Neutrophil (primary cell): Measurements from ENCODE around the gene PPM1N.

Experiments used
- H3K27ac ChIP-seq: fragments of 200-600 bp; sonication (generic); 2 replicates; pipeline ENCODE4 v1.5.1; 2016; ENCODE audit warnings: mild to moderate bottlenecking, moderate library complexity
- H3K27me3 ChIP-seq: fragments of 200-600 bp; sonication (generic); 2 replicates; pipeline ENCODE4 v1.6.0; 2016; ENCODE audit warnings: mild to moderate bottlenecking
- H3K36me3 ChIP-seq: fragments of 200-600 bp; sonication (generic); 2 replicates; pipeline ENCODE4 v1.5.1; 2017
- H3K4me1 ChIP-seq, 2 experiments: fragments of 200-600 bp in 1 of 2; sonication (generic) in 1 of 2; 1 replicate in 1 of 2; 2 replicates in 1 of 2; pipeline versions ENCODE4 v1.5.1 to v1.6.1; 2013 to 2016; ENCODE audit warnings: low read depth in 1 of 2, low read length in 1 of 2, mild to moderate bottlenecking in 1 of 2, moderate library complexity in 1 of 2; ENCODE audit not compliant: control insufficient read depth in 1 of 2, insufficient read depth in 1 of 2
- H3K4me3 ChIP-seq, 2 experiments: fragments of 200-600 bp in 1 of 2; sonication (generic) in 1 of 2; 1 replicate in 1 of 2; 2 replicates in 1 of 2; pipeline ENCODE4 v1.5.1; 2013 to 2016; ENCODE audit warnings: low read depth in 1 of 2, low read length in 1 of 2, mild to moderate bottlenecking in 1 of 2, moderate library complexity in 1 of 2
- H3K9me3 ChIP-seq: fragments of 200-600 bp; sonication (generic); 2 replicates; pipeline ENCODE4 v1.5.1; 2016
- TF ChIP-seq, protein P1 (sequence below): fragments of 200-600 bp; sonication (generic); IDR thresholded peaks from 2 replicates; pipeline ENCODE4 v1.5.1; 2016; ENCODE audit warnings: antibody characterized with exemption

PPM1N gene

GRCh38 chr19:45517238-45517637 is 19.0 kb downstream of the PPM1N start:
- Histone ChIP-seq H3K9me3 (no peaks in the 10 kb centered on the region), H3K36me3 (peaks cover 80% of the 10 kb centered on the region), H3K27ac (peak overlapping the region; percentile 100), H3K4me3 (peak overlapping the region in 1 of 2 experiments; percentile 98), H3K4me1 (peaks cover 82 to 89% of the 10 kb centered on the region in 2 experiments), H3K27me3 (no peaks in the 10 kb centered on the region)
- TF ChIP-seq, protein P1, sequence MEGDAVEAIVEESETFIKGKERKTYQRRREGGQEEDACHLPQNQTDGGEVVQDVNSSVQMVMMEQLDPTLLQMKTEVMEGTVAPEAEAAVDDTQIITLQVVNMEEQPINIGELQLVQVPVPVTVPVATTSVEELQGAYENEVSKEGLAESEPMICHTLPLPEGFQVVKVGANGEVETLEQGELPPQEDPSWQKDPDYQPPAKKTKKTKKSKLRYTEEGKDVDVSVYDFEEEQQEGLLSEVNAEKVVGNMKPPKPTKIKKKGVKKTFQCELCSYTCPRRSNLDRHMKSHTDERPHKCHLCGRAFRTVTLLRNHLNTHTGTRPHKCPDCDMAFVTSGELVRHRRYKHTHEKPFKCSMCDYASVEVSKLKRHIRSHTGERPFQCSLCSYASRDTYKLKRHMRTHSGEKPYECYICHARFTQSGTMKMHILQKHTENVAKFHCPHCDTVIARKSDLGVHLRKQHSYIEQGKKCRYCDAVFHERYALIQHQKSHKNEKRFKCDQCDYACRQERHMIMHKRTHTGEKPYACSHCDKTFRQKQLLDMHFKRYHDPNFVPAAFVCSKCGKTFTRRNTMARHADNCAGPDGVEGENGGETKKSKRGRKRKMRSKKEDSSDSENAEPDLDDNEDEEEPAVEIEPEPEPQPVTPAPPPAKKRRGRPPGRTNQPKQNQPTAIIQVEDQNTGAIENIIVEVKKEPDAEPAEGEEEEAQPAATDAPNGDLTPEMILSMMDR = no peak

GRCh38 chr19:45517641-45518468 is 19.6 kb downstream of the PPM1N start:
- no peaks in the 10 kb centered on the region for H3K27me3 ChIP-seq
- H3K9me3 ChIP-seq = no peaks in the 10 kb centered on the region

GRCh38 chr19:45518469-45518826 is 20.2 kb downstream of the PPM1N start:
- peak overlapping the region; percentile 100 for H3K27ac ChIP-seq
- no peaks in the 10 kb centered on the region for H3K9me3 ChIP-seq
- H3K4me1 ChIP-seq = peaks cover 81 to 89% of the 10 kb centered on the region in 2 experiments
- TF ChIP-seq, protein P1 = no peak
- H3K27me3 ChIP-seq = no peaks in the 10 kb centered on the region
- H3K4me3 ChIP-seq = no peak overlapping the region
- peaks cover 91% of the 10 kb centered on the region for H3K36me3 ChIP-seq

More at GRCh38 chr19:45517641-45518468, 19.6 kb downstream of the PPM1N start:
- Histone ChIP-seq H3K4me3 (no peak overlapping the region), H3K27ac (peak overlapping the region; percentile 100), H3K4me1 (peaks cover 81 to 89% of the 10 kb centered on the region in 2 experiments), H3K36me3 (peaks cover 86% of the 10 kb centered on the region)
- TF ChIP-seq, protein P1 = no peak

- Histone ChIP-seq H3K27me3 (no peaks in the 10 kb centered on the region), H3K4me3 (peak overlapping the region in 1 of 2 experiments; percentile 10), H3K36me3 (peaks cover 100% of the 10 kb centered on the region), H3K9me3 (peaks cover 6% of the 10 kb centered on the region), H3K27ac (peak overlapping the region; percentile 75), H3K4me1 (peaks cover 72 to 87% of the 10 kb centered on the region in 2 experiments)
- TF ChIP-seq, protein P1 = no peak
These were observed 24.0 kb downstream of the PPM1N start for GRCh38 chr19:45522010-45522941.

DNA sequence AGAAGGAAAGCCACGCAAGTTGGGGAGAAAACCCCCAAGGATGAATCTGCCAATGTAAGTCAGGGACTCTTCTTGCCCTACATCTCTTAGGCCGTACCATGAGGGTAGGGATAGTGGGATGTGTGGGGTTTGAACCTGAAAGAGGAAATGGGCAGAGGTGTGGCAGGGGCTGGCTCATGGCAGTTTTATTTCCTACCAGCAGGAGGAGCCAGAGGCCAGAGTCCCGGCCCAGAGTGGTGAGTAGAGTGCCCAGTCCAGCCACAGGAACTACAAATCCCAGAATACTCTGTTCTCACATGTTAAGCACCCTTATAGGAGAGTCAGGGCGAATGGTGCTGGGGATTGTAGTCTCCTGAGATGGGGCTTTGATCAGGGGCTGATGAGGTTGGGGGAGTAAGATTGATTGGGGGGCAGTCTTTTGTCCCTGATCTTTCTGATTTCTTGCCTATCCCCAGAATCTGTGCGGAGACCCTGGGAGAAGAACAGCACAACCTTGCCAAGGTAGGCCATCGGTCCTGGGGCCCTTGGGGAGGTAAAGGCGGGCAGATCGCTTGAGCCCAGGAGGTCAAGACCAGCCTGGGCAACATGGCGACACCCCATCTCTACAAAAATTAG is 25.5 kb downstream of the PPM1N start:
- H3K9me3 ChIP-seq = peaks cover 6% of the 10 kb centered on the region
- peak overlapping the region in 1 of 2 experiments; percentile 10 for H3K4me3 ChIP-seq
- peaks cover 100% of the 10 kb centered on the region for H3K36me3 ChIP-seq
- TF ChIP-seq, protein P1 = peak; percentile 96
- peak overlapping the region; percentile 75 for H3K27ac ChIP-seq
- no peaks in the 10 kb centered on the region for H3K27me3 ChIP-seq
- H3K4me1 ChIP-seq = peaks cover 68 to 87% of the 10 kb centered on the region in 2 experiments
